PC-9 (cell line): ENCODE results near the gene PTEN. TPM values are rescaled to one million over a fixed set of nuclear protein-coding genes. Genes with fewer than 3 reads are reported as not detected.

ENCODE experiments used
- BruUV-seq: library from RNA; stranded (reverse); fragments of 400-500 nt; replicated peaks from 2 replicates; lab custom pipeline; 2021; lab: Mats Ljungman, UMichigan
- CTCF ChIA-PET: fragments of 300-600 bp; sonication (Branson Sonifier 250); formaldehyde crosslinking; loops from one replicate; lab custom pipeline; 2022; ENCODE audit warnings: antibody characterized with exemption; lab: Charles Lee
- POLR2A ChIA-PET: fragments of 300-600 bp; sonication (Branson Sonifier 250); formaldehyde crosslinking; loops from one replicate; lab custom pipeline; 2022; ENCODE audit warnings: antibody characterized with exemption; ENCODE audit not compliant: unreplicated experiment; lab: Charles Lee
- DNase-seq, 2 experiments: peaks; one replicate each; pipeline versions ENCODE4 v3.0.0 to v3.0.0-alpha.2; 2015 to 2022; ENCODE audit warnings: mixed read lengths in 1 of 2
- H2AFZ ChIP-seq: fragments of 200-600 bp; sonication (generic); 2 replicates; pipeline ENCODE4 v1.8.1; 2017; ENCODE audit warnings: antibody characterized with exemption
- H3F3A ChIP-seq: fragments of 200-600 bp; sonication (generic); 2 replicates; pipeline ENCODE4 v1.8.1; 2017; ENCODE audit warnings: antibody characterized with exemption, mild to moderate bottlenecking, low read depth; ENCODE audit not compliant: insufficient read depth
- H3K27ac ChIP-seq: fragments of 200-600 bp; sonication (generic); 2 replicates; pipeline ENCODE4 v1.6.1; 2016; ENCODE audit warnings: mixed run types
- H3K27me3 ChIP-seq: fragments of 200-600 bp; sonication (generic); 2 replicates; pipeline ENCODE4 v1.6.1; 2016; ENCODE audit warnings: low read depth, mixed run types; ENCODE audit not compliant: insufficient read depth
- H3K36me3 ChIP-seq: fragments of 200-600 bp; sonication (generic); 2 replicates; pipeline ENCODE4 v1.6.1; 2016; ENCODE audit warnings: low read depth, mixed run types
- H3K4me1 ChIP-seq: fragments of 200-600 bp; sonication (generic); replicated peaks from 2 replicates; pipeline ENCODE4 v1.6.1; 2016; ENCODE audit warnings: mixed run types; ENCODE audit not compliant: insufficient read depth
- H3K4me2 ChIP-seq: fragments of 200-600 bp; sonication (generic); 2 replicates; pipeline ENCODE4 v1.6.1; 2017; ENCODE audit warnings: mixed run types
- H3K4me3 ChIP-seq: fragments of 200-600 bp; sonication (generic); 2 replicates; pipeline ENCODE4 v1.6.1; 2016; ENCODE audit warnings: mixed run types
- H3K79me2 ChIP-seq: fragments of 200-600 bp; sonication (generic); 2 replicates; pipeline ENCODE4 v1.6.1; 2017; ENCODE audit warnings: low read depth, mixed run types
- H3K9me2 ChIP-seq: fragments of 200-600 bp; sonication (generic); 2 replicates; pipeline ENCODE4 v1.8.1; 2017; ENCODE audit warnings: mild to moderate bottlenecking; ENCODE audit not compliant: insufficient read depth
- H3K9me3 ChIP-seq: fragments of 200-600 bp; sonication (generic); 2 replicates; pipeline ENCODE4 v1.8.1; 2016; ENCODE audit warnings: low read depth; ENCODE audit not compliant: insufficient read depth
- H4K20me1 ChIP-seq: fragments of 200-600 bp; sonication (generic); 2 replicates; pipeline ENCODE4 v1.8.1; 2017; ENCODE audit not compliant: insufficient read depth
- EZH2 ChIP-seq: fragments of 200-600 bp; sonication (generic); IDR thresholded peaks from 2 replicates; pipeline ENCODE4 v1.8.0; 2017; ENCODE audit warnings: antibody characterized with exemption, low read depth
- intact Hi-C: fragments of 100-400 bp; cut with micrococcal nuclease; formaldehyde crosslinking; loops from one replicate; pipeline ENCODE4 v1.10.0; 2022; ENCODE audit not compliant: unreplicated experiment
- total RNA-seq: library from RNA; stranded (reverse); gene quantifications from 2 replicates; pipeline ENCODE4 v1.2.3, GENCODE V29; 2021
- TF ChIP-seq, protein P1 (sequence below): fragments of 200-600 bp; sonication (generic); conservative IDR thresholded peaks from 2 replicates; pipeline ENCODE4 v1.6.1; 2017; ENCODE audit warnings: mixed run types, antibody characterized with exemption, mild to moderate bottlenecking, moderate library complexity

Gene PTEN
- total RNA-seq, 1 experiment from 2014 or later, result 44.9 TPM

DNA sequence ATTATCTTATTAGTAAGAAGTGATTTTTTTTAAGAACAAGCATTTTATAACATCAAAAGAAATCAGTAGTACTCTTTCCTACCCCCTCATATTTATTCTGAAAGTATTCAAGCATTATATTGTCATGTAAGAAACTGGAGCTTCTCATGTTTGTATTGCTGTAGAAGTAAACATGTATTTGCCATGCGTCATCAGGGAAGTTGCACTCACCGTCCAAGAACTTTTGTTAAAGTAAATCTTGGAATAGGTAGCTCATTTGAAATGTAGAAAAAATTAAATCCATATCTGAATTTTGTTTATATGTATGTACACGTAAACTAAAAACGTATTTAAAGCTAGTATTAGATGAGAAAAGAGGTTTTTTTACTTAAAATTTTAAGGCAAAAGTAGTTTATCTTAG lies 96.8 kb downstream of the PTEN start:
- Histone ChIP-seq H3K4me3 (no peak overlapping the region), H3K4me1 (peaks cover 27% of the 10 kb centered on the region), H3K9me3 (peaks cover 2% of the 10 kb centered on the region; the same call in 1 of the 2 replicates), H3F3A (peaks cover 17% of the 10 kb centered on the region), H3K27ac (peak overlapping the region; percentile 72), H3K9me2 (no peaks in the 10 kb centered on the region), H2AFZ (no peak overlapping the region), H3K4me2 (peak overlapping the region; percentile 17; the same call in 1 of the 2 replicates), H3K27me3 (no peaks in the 10 kb centered on the region), H3K36me3 (no peaks in the 10 kb centered on the region; the same call in 1 of the 2 replicates), H3K79me2 (no peaks in the 10 kb centered on the region), H4K20me1 (no peaks in the 10 kb centered on the region)
- ChIA-PET POLR2A (no interaction called here), CTCF (no interaction called here)
- BruUV-seq, result no TSS peak
- TF ChIP-seq, protein P1, sequence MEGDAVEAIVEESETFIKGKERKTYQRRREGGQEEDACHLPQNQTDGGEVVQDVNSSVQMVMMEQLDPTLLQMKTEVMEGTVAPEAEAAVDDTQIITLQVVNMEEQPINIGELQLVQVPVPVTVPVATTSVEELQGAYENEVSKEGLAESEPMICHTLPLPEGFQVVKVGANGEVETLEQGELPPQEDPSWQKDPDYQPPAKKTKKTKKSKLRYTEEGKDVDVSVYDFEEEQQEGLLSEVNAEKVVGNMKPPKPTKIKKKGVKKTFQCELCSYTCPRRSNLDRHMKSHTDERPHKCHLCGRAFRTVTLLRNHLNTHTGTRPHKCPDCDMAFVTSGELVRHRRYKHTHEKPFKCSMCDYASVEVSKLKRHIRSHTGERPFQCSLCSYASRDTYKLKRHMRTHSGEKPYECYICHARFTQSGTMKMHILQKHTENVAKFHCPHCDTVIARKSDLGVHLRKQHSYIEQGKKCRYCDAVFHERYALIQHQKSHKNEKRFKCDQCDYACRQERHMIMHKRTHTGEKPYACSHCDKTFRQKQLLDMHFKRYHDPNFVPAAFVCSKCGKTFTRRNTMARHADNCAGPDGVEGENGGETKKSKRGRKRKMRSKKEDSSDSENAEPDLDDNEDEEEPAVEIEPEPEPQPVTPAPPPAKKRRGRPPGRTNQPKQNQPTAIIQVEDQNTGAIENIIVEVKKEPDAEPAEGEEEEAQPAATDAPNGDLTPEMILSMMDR, result no peak
- no peak for TF ChIP-seq EZH2
- intact Hi-C loops, result loop anchor here (10.0 kb wide), 1 partner anchor 195 kb away; no protein-coding TSS in a partner anchor
- no peak for DNase-seq

DNA sequence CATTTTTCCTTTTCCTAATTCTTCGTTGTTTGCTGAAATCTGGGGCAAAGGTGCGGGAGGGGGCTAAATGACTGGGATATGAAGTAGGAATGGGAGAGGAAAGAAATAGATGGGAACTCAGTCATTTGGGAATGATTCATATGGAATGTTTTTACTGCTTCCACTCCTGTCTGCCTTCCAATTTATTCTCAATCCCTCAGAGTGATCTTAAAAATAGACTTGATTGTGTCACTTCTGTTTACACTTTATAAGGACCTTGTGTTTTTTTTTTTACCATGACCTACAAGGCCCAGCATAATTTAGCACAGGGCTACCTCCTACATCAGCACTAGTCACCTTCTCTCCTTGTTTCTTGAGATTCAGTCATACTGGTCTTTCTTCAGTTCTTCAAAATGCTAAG lies 97.9 kb downstream of the PTEN start:
- H2AFZ ChIP-seq, result no peak overlapping the region
- no peaks in the 10 kb centered on the region; the same call in 1 of the 2 replicates for H3K36me3 ChIP-seq
- H3K27ac ChIP-seq, result peak overlapping the region; percentile 72
- peaks cover 27% of the 10 kb centered on the region for H3K4me1 ChIP-seq
- no peaks in the 10 kb centered on the region for H3K27me3 ChIP-seq
- DNase-seq, result peak in 1 of 2 experiments; percentile 64
- no peaks in the 10 kb centered on the region; the same call in 1 of the 2 replicates for H3K9me3 ChIP-seq
- ChIA-PET POLR2A (no interaction called here), CTCF (no interaction called here)
- no peaks in the 10 kb centered on the region for H4K20me1 ChIP-seq
- H3K4me2 ChIP-seq, result peak overlapping the region; percentile 65
- no peaks in the 10 kb centered on the region for H3K9me2 ChIP-seq
- H3K4me3 ChIP-seq, result 0 out of 2 replicates have a peak overlapping the region, but pooled peaks have one; percentile 17
- intact Hi-C loops, result loop anchor here (10.0 kb wide), 1 partner anchor 193 kb away; no protein-coding TSS in a partner anchor
- peaks cover 17% of the 10 kb centered on the region for H3F3A ChIP-seq
- BruUV-seq, result no TSS peak
- H3K79me2 ChIP-seq, result no peaks in the 10 kb centered on the region
- TF ChIP-seq EZH2, result no peak
- TF ChIP-seq, protein P1, result no peak

DNA sequence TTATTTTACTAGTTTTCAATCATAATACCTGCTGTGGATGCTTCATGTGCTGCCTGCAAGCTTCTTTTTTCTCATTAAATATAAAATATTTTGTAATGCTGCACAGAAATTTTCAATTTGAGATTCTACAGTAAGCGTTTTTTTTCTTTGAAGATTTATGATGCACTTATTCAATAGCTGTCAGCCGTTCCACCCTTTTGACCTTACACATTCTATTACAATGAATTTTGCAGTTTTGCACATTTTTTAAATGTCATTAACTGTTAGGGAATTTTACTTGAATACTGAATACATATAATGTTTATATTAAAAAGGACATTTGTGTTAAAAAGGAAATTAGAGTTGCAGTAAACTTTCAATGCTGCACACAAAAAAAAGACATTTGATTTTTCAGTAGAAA lies 103.0 kb downstream of the PTEN start:
- H4K20me1 ChIP-seq, result no peaks in the 10 kb centered on the region
- H3K27me3 ChIP-seq, result no peaks in the 10 kb centered on the region
- H3K4me3 ChIP-seq, result no peak overlapping the region
- no peak overlapping the region for H3K27ac ChIP-seq
- no peaks in the 10 kb centered on the region; the same call in 1 of the 2 replicates for H3K9me3 ChIP-seq
- peaks cover 7% of the 10 kb centered on the region for H3K4me1 ChIP-seq
- CTCF ChIA-PET, result no interaction called here
- TF ChIP-seq EZH2, result no peak
- TF ChIP-seq, protein P1, result no peak
- H3K9me2 ChIP-seq, result no peaks in the 10 kb centered on the region
- no TSS peak for BruUV-seq
- no peaks in the 10 kb centered on the region for H3K79me2 ChIP-seq
- no peak overlapping the region for H3K4me2 ChIP-seq
- H3K36me3 ChIP-seq, result no peaks in the 10 kb centered on the region; the same call in 1 of the 2 replicates
- H3F3A ChIP-seq, result peaks cover 7% of the 10 kb centered on the region
- POLR2A ChIA-PET, result no interaction called here
- intact Hi-C loops, result loop anchor here (10.0 kb wide), 1 partner anchor 188 kb away; no protein-coding TSS in a partner anchor
- no peak overlapping the region for H2AFZ ChIP-seq
- DNase-seq, result no peak
